Endothelial cell (in vitro differentiated cells): ENCODE results near the gene PTPRB. TPM values are rescaled to one million over a fixed set of nuclear protein-coding genes. Genes with fewer than 3 reads are reported as not detected.

Experiments
- DNase-seq: peaks from one replicate; pipeline ENCODE4 v3.0.0; 2021; ENCODE audit warnings: low spot score
- H3K27ac Mint-ChIP-seq: one replicate; pipeline ENCODE4 v1.8.0; 2021; ENCODE audit warnings: mixed read lengths, inconsistent platforms; ENCODE audit not compliant: unreplicated experiment
- H3K27me3 Mint-ChIP-seq: one replicate; pipeline ENCODE4 v1.8.0; 2021; ENCODE audit warnings: mild to moderate bottlenecking, moderate library complexity, mixed read lengths, inconsistent platforms; ENCODE audit not compliant: unreplicated experiment
- H3K36me3 Mint-ChIP-seq: one replicate; pipeline ENCODE4 v1.8.0; 2021; ENCODE audit warnings: mild to moderate bottlenecking, low read depth, mixed read lengths, inconsistent platforms; ENCODE audit not compliant: unreplicated experiment
- H3K4me1 Mint-ChIP-seq: one replicate; pipeline ENCODE4 v1.8.0; 2021; ENCODE audit warnings: mild to moderate bottlenecking, mixed read lengths, inconsistent platforms; ENCODE audit not compliant: unreplicated experiment
- H3K4me3 Mint-ChIP-seq: one replicate; pipeline ENCODE4 v1.8.0; 2021; ENCODE audit warnings: mild to moderate bottlenecking, mixed read lengths, inconsistent platforms; ENCODE audit not compliant: unreplicated experiment
- H3K9me3 Mint-ChIP-seq: one replicate; pipeline ENCODE4 v1.8.0; 2021; ENCODE audit warnings: mixed read lengths, inconsistent platforms; ENCODE audit not compliant: unreplicated experiment
- total RNA-seq: library from RNA; stranded (reverse); fragmentation: NEBNext Ultra II Directional; extraction: Animal tissue kit (Norgen Biotek cat#: 25700); gene quantifications from one replicate; pipeline ENCODE4 v1.2.1, GENCODE V29; 2021; ENCODE audit not compliant: unreplicated experiment
- TF ChIP-seq, protein P1 (sequence below): fragments of 200-600 bp; sonication (generic); IDR thresholded peaks from one replicate; pipeline ENCODE4 v1.5.0; 2021; ENCODE audit warnings: antibody characterized with exemption; ENCODE audit not compliant: unreplicated experiment

The PTPRB gene
- total RNA-seq, 1 donor from 2014 or later = 162 TPM

GRCh38 chr12:70604662-70605061 is 32.6 kb downstream of the PTPRB start:
- H3K27me3 Mint-ChIP-seq = no peaks in the 10 kb centered on the region
- TF ChIP-seq, protein P1, sequence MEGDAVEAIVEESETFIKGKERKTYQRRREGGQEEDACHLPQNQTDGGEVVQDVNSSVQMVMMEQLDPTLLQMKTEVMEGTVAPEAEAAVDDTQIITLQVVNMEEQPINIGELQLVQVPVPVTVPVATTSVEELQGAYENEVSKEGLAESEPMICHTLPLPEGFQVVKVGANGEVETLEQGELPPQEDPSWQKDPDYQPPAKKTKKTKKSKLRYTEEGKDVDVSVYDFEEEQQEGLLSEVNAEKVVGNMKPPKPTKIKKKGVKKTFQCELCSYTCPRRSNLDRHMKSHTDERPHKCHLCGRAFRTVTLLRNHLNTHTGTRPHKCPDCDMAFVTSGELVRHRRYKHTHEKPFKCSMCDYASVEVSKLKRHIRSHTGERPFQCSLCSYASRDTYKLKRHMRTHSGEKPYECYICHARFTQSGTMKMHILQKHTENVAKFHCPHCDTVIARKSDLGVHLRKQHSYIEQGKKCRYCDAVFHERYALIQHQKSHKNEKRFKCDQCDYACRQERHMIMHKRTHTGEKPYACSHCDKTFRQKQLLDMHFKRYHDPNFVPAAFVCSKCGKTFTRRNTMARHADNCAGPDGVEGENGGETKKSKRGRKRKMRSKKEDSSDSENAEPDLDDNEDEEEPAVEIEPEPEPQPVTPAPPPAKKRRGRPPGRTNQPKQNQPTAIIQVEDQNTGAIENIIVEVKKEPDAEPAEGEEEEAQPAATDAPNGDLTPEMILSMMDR = no peak

DNA sequence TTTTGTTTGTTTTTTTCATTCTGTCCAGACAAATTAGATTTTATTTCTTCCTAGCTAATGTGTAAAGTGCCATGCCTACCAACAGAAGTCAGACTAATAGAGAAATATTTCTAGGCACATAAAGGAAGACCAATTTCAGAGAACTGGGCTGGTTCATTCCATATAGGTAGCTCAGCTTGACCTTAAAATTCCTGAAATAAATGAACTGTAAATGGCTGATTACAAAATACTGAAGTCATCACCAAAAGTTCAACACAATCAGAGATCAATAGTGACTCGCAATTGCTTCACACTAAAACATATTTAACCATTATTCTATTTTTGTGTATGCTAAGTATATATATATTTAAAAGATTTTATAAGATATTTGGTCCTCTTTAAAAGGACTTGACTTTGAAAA is 34.2 kb downstream of the PTPRB start:
- H3K27ac Mint-ChIP-seq = no peak overlapping the region
- no peak for DNase-seq
- peaks cover 35% of the 10 kb centered on the region for H3K36me3 Mint-ChIP-seq
- no peaks in the 10 kb centered on the region for H3K9me3 Mint-ChIP-seq
- H3K27me3 Mint-ChIP-seq = no peaks in the 10 kb centered on the region
- no peak overlapping the region for H3K4me3 Mint-ChIP-seq
- H3K4me1 Mint-ChIP-seq = peaks cover 24% of the 10 kb centered on the region
- TF ChIP-seq, protein P1 = no peak

More at GRCh38 chr12:70604662-70605061, 32.6 kb downstream of the PTPRB start:
- Mint-ChIP-seq H3K4me3 (no peak overlapping the region), H3K36me3 (peaks cover 50% of the 10 kb centered on the region), H3K4me1 (peaks cover 30% of the 10 kb centered on the region), H3K27ac (no peak overlapping the region), H3K9me3 (no peaks in the 10 kb centered on the region)
- no peak for DNase-seq

DNA sequence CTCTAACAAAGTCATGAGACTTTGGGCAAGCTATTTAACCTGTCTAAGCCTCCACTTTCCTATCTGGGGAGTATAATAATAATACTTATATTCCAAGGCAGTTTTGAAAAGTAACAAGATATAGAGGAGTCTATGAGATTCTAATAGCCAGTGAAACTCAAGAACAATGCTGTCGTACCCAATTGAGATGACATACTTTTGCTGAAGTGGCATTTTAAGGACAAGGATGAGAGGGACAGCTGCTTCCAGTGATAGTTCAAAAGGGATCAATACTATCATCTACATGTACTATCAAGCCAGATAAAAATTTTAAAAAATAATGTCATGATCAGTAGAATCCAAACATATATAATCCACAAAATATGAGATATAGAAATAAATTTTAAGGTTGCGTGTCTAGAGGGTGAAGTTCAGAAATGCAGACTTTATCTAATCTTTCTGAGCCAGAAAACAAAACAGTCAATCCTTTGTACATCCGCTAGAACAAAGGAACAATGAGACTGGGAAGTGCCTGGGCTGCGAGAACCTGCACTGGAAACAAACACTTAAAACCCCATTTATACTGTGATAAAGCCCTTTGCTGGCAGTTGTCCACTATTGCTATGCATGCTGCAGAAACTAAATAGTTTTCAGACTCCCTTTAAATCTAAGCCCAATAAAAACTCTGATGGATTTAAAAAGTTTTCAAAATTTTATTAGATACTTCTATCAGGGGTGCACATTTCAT is 38.6 kb downstream of the PTPRB start:
- H3K4me1 Mint-ChIP-seq = peaks cover 31% of the 10 kb centered on the region
- DNase-seq = no peak
- H3K4me3 Mint-ChIP-seq = no peak overlapping the region
- H3K27ac Mint-ChIP-seq = peak overlapping the region; percentile 92
- TF ChIP-seq, protein P1 = no peak
- H3K9me3 Mint-ChIP-seq = no peaks in the 10 kb centered on the region
- peaks cover 43% of the 10 kb centered on the region for H3K36me3 Mint-ChIP-seq
- no peaks in the 10 kb centered on the region for H3K27me3 Mint-ChIP-seq

DNA sequence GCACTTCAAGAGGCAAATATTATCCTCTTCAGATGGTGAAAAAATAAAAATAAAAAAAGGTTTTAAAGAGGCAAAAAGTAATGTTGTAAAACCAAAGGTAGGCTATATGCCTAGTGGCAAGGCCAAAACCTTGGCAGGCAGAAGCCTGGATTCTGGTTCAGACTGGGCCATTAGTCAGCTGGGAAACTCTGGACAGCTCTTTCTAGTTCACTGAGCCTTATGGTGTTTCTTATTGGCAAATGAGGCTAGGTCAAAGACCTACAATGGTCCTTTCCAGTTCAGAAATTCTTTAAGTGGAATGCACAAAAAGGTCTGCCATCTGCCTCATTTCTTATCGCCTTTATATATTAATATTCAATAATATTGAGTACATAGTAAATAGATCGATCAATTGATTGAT is 44.6 kb downstream of the PTPRB start:
- no peaks in the 10 kb centered on the region for H3K9me3 Mint-ChIP-seq
- no peaks in the 10 kb centered on the region for H3K27me3 Mint-ChIP-seq
- H3K4me3 Mint-ChIP-seq = no peak overlapping the region
- no peak for DNase-seq
- H3K27ac Mint-ChIP-seq = no peak overlapping the region
- H3K36me3 Mint-ChIP-seq = peaks cover 76% of the 10 kb centered on the region
- peaks cover 16% of the 10 kb centered on the region for H3K4me1 Mint-ChIP-seq
- TF ChIP-seq, protein P1 = no peak

DNA sequence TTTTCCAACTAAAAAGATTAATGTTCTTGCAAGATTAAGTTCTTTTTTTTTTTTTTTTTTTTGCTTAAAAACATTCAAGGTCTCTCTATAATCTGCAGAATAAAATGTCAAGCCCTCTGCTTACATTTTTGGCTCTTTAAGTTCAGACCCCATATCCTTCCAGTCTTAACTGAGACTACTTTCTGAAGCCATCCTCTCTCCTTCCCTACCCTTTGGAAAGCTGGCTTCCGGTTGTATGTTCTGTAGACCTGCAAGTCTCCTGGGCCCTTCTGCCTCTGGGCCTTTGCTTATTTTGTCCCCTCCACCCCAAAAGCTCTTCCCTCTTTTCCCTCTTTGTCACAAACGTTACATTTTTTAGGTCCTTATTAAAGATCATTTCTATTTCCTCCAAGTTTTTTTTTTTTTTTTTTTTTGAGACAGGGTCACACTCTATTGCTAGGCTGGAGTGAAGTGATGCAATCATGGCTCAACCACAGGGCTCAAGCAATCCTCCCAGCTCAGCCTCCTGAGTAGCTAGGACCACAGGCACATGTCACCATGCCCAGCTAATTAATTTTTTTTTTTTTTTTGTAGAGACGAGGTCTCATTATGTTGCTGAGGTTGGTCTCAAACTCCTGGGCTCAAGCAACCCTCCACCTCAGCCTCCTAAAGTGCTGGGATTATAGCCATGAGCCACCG is 46.5 kb downstream of the PTPRB start:
- Mint-ChIP-seq H3K27ac (no peak overlapping the region), H3K36me3 (peaks cover 83% of the 10 kb centered on the region), H3K9me3 (no peaks in the 10 kb centered on the region), H3K4me3 (no peak overlapping the region), H3K4me1 (peaks cover 8% of the 10 kb centered on the region), H3K27me3 (no peaks in the 10 kb centered on the region)
- TF ChIP-seq, protein P1 = no peak
- no peak for DNase-seq
